ENCODE results near the gene UBASH3A. TPM values are rescaled to one million over a fixed set of nuclear protein-coding genes. Genes with fewer than 3 reads are reported as not detected.

UBASH3A gene
- polyA plus RNA-seq, 3 donors, result not detected

GRCh38 chr21:42367367-42368165 lies 36.1 kb upstream of the UBASH3A start:
- H3K36me3 Mint-ChIP-seq, result no peaks in the 10 kb centered on the region
- Histone ChIP-seq H3K9ac (ENCODE audit: insufficient read depth, low read length, poor library complexity, severe bottlenecking) (no peak overlapping the region), H4K20me1 (ENCODE audit: insufficient read depth, low read length) (no peaks in the 10 kb centered on the region), H3K36me3 (replicated peaks in 1 of 2; ENCODE audit: control insufficient read depth in 1 of 2, insufficient read depth in 2 of 2, low read length in 2 of 2) (no peaks in the 10 kb centered on the region), H3K27me3 (ENCODE audit: control insufficient read depth in 2 of 2, insufficient read depth in 2 of 2, low read length in 2 of 2) (no peaks in the 10 kb centered on the region), H3K79me2 (ENCODE audit: insufficient read depth, low read length) (no peaks in the 10 kb centered on the region), H3K9me3 (replicated peaks in 1 of 2; ENCODE audit: control insufficient read depth in 1 of 2, insufficient read depth in 1 of 2, low read length in 2 of 2) (no peaks in the 10 kb centered on the region), H3K27ac (ENCODE audit: low read depth in 1 of 2, low read length in 2 of 2) (no peak overlapping the region), H2AFZ (ENCODE audit: insufficient read depth, low read depth, low read length, poor library complexity, severe bottlenecking) (no peak overlapping the region), H3K4me3 (replicated peaks in 1 of 3; ENCODE audit: low read depth in 2 of 3, low read length in 3 of 3) (no peak overlapping the region), H3K4me2 (replicated peaks; ENCODE audit: extremely low read depth, low read length, poor library complexity, severe bottlenecking) (no peak overlapping the region), H3K4me1 (ENCODE audit: control insufficient read depth in 1 of 2, insufficient read depth in 2 of 2, low read length in 2 of 2) (peaks cover 0 to 6% of the 10 kb centered on the region in 2 donors)
- TF ChIP-seq CTCF (IDR thresholded peaks at IDR 0.05), result no peak
- peaks cover 3 to 8% (median 7%) of the 10 kb centered on the region in 3 donors for H3K27me3 Mint-ChIP-seq (ENCODE audit: low read depth in 3 of 3)
- intact Hi-C loops (cut with micrococcal nuclease), result no loop called here
- peaks cover 9% of the 10 kb centered on the region for H3K4me1 Mint-ChIP-seq
- peak overlapping the region in 2 of 7 donors; percentile 43 to 68 for H3K27ac Mint-ChIP-seq
- H3K9me3 Mint-ChIP-seq, result peaks cover 0 to 2% (median 0%) of the 10 kb centered on the region in 7 donors
- 95% methylated on average over 10 of the region's 14 CpGs for WGBS (ENCODE audit: insufficient coverage)
- H3K4me3 Mint-ChIP-seq, result no peak overlapping the region
- no peak for DNase-seq

- H3K27ac Mint-ChIP-seq, result no peak overlapping the region
- Histone ChIP-seq H3K9ac (ENCODE audit: insufficient read depth, low read length, poor library complexity, severe bottlenecking) (no peak overlapping the region), H3K4me3 (replicated peaks in 1 of 3; ENCODE audit: low read depth in 2 of 3, low read length in 3 of 3) (no peak overlapping the region), H3K36me3 (replicated peaks in 1 of 2; ENCODE audit: control insufficient read depth in 1 of 2, insufficient read depth in 2 of 2, low read length in 2 of 2) (no peaks in the 10 kb centered on the region), H3K27ac (ENCODE audit: low read depth in 1 of 2, low read length in 2 of 2) (no peak overlapping the region), H3K4me2 (replicated peaks; ENCODE audit: extremely low read depth, low read length, poor library complexity, severe bottlenecking) (no peak overlapping the region), H2AFZ (ENCODE audit: insufficient read depth, low read depth, low read length, poor library complexity, severe bottlenecking) (no peak overlapping the region), H3K4me1 (ENCODE audit: control insufficient read depth in 1 of 2, insufficient read depth in 2 of 2, low read length in 2 of 2) (no peaks in the 10 kb centered on the region), H4K20me1 (ENCODE audit: insufficient read depth, low read length) (no peaks in the 10 kb centered on the region), H3K79me2 (ENCODE audit: insufficient read depth, low read length) (no peaks in the 10 kb centered on the region), H3K27me3 (ENCODE audit: control insufficient read depth in 2 of 2, insufficient read depth in 2 of 2, low read length in 2 of 2) (no peaks in the 10 kb centered on the region), H3K9me3 (replicated peaks in 1 of 2; ENCODE audit: control insufficient read depth in 1 of 2, insufficient read depth in 1 of 2, low read length in 2 of 2) (no peaks in the 10 kb centered on the region)
- DNase-seq, result no peak
- H3K27me3 Mint-ChIP-seq (ENCODE audit: low read depth in 3 of 3), result peaks cover 2 to 6% (median 2%) of the 10 kb centered on the region in 3 donors
- no peaks in the 10 kb centered on the region for H3K36me3 Mint-ChIP-seq
- no peaks in the 10 kb centered on the region for H3K9me3 Mint-ChIP-seq
- TF ChIP-seq CTCF (IDR thresholded peaks at IDR 0.05), result no peak
- no peaks in the 10 kb centered on the region for H3K4me1 Mint-ChIP-seq
- 92% methylated on average over 13 of the region's 16 CpGs for WGBS (ENCODE audit: insufficient coverage)
- no peak overlapping the region for H3K4me3 Mint-ChIP-seq
- intact Hi-C loops (cut with micrococcal nuclease), result no loop called here
These were observed 33.9 kb upstream of the UBASH3A start for GRCh38 chr21:42369821-42370220.
